Effector memory CD8-positive, alpha-beta T cell (primary cell): ENCODE results near the gene PRPS1.
A peak's percentile ranks its signal among the peaks of the same experiment; 100 is the strongest.

Source experiments
- ATAC-seq: fragments of 150-1000 bp; cut with Tn5 transposase; replicated peaks from 2 replicates; pipeline ENCODE4 v1.10.0; 2021; ENCODE audit warnings: mild to moderate bottlenecking, moderate library complexity
- DNase-seq, 3 experiments: peaks; one replicate each; pipeline ENCODE4 v3.0.0; 2021
- H3K27ac Mint-ChIP-seq, 2 donors: one replicate each; pipeline ENCODE4 v1.8.0; 2022; ENCODE audit warnings: mild to moderate bottlenecking in 2 of 2, mixed read lengths in 2 of 2, moderate library complexity in 2 of 2
- H3K27me3 Mint-ChIP-seq, 2 donors: one replicate each; pipeline ENCODE4 v1.8.0; 2022; ENCODE audit warnings: mixed read lengths in 2 of 2
- H3K36me3 Mint-ChIP-seq: one replicate; pipeline ENCODE4 v1.8.0; 2022; ENCODE audit warnings: mild to moderate bottlenecking, moderate library complexity, mixed read lengths; ENCODE audit not compliant: insufficient read depth
- H3K4me1 Mint-ChIP-seq, 2 donors: one replicate each; pipeline ENCODE4 v1.8.0; 2022; ENCODE audit warnings: low read depth in 2 of 2, mixed read lengths in 2 of 2
- H3K4me3 Mint-ChIP-seq, 2 donors: one replicate each; pipeline ENCODE4 v1.8.0; 2022; ENCODE audit warnings: mild to moderate bottlenecking in 2 of 2, mixed read lengths in 2 of 2, moderate library complexity in 2 of 2
- H3K9me3 Mint-ChIP-seq, 2 donors: one replicate each; pipeline ENCODE4 v1.8.0; 2022; ENCODE audit warnings: mixed read lengths in 2 of 2

The PRPS1 gene

GRCh38 chrX:107610667-107611066 is 17.6 kb upstream of the PRPS1 start:
- Mint-ChIP-seq H3K27ac (no peak overlapping the region), H3K36me3 (no peaks in the 10 kb centered on the region), H3K27me3 (no peaks in the 10 kb centered on the region), H3K4me3 (no peak overlapping the region), H3K4me1 (no peaks in the 10 kb centered on the region), H3K9me3 (no peaks in the 10 kb centered on the region)
- ATAC-seq (no peak), DNase-seq (no peak)

GRCh38 chrX:107619885-107620322 is 8.4 kb upstream of the PRPS1 start:
- no peak for ATAC-seq
- H3K27me3 Mint-ChIP-seq, result no peaks in the 10 kb centered on the region
- H3K9me3 Mint-ChIP-seq, result no peaks in the 10 kb centered on the region
- H3K4me3 Mint-ChIP-seq, result no peak overlapping the region
- no peaks in the 10 kb centered on the region for H3K4me1 Mint-ChIP-seq
- no peaks in the 10 kb centered on the region for H3K36me3 Mint-ChIP-seq
- H3K27ac Mint-ChIP-seq, result no peak overlapping the region
- DNase-seq, result no peak

DNA sequence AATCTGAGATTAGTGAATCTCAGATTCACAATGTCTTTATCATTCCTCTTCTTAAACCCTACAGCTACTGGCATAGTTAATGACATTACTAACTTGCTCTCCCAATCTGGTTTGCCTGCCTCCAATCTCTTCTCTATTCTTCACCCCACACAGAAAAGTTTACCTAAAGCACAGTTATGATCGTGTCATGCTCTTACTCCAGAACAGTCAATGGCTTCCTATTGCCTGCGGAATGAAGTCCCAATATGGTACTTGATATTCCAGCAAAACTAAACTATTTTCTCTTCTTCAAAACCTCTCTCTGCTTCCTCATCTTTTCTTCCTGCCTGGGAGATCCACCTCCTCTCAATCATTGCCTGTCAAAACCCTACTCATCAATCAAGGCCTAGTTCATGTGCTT is 3.4 kb upstream of the PRPS1 start:
- Mint-ChIP-seq H3K27ac (no peak overlapping the region), H3K27me3 (no peaks in the 10 kb centered on the region), H3K4me3 (no peak overlapping the region), H3K36me3 (peaks cover 9% of the 10 kb centered on the region), H3K4me1 (peaks cover 0 to 6% of the 10 kb centered on the region in 2 donors), H3K9me3 (no peaks in the 10 kb centered on the region)
- ATAC-seq (no peak), DNase-seq (no peak)

- peaks cover 0 to 14% of the 10 kb centered on the region in 2 donors for H3K4me1 Mint-ChIP-seq
- no peak for DNase-seq
- ATAC-seq, result no peak
- no peak overlapping the region for H3K27ac Mint-ChIP-seq
- no peaks in the 10 kb centered on the region for H3K27me3 Mint-ChIP-seq
- peaks cover 9% of the 10 kb centered on the region for H3K36me3 Mint-ChIP-seq
- no peak overlapping the region for H3K4me3 Mint-ChIP-seq
- H3K9me3 Mint-ChIP-seq, result no peaks in the 10 kb centered on the region
Observed at GRCh38 chrX:107625739-107626138, 2.6 kb upstream of the PRPS1 start.

DNA sequence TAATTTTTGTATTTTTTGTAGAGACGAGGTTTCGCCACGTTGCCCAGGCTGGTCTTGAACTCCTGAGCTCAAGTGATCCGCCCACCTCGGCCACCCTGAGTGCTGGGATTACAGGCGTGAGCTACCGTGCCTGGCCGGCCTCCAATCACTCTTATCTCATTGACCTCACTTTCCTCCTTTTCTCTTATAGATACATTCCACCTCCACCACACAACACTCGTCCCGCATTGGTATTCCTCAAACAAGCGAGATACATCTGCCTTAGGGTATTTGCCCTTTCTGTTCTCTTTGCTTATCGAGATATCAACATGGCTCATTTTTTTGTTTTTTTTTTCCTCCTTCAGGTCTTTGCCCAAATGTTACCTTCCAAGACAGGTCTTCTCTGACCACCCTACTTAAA is 1.8 kb upstream of the PRPS1 start:
- Mint-ChIP-seq H3K9me3 (no peaks in the 10 kb centered on the region), H3K36me3 (peaks cover 9% of the 10 kb centered on the region), H3K27me3 (no peaks in the 10 kb centered on the region), H3K27ac (no peak overlapping the region), H3K4me1 (peaks cover 0 to 15% of the 10 kb centered on the region in 2 donors), H3K4me3 (no peak overlapping the region)
- no peak for DNase-seq
- no peak for ATAC-seq

- DNase-seq (no peak), ATAC-seq (no peak)
- no peak overlapping the region for H3K27ac Mint-ChIP-seq
- peaks cover 9% of the 10 kb centered on the region for H3K36me3 Mint-ChIP-seq
- H3K9me3 Mint-ChIP-seq, result no peaks in the 10 kb centered on the region
- peaks cover 0 to 15% of the 10 kb centered on the region in 2 donors for H3K4me1 Mint-ChIP-seq
- no peak overlapping the region for H3K4me3 Mint-ChIP-seq
- H3K27me3 Mint-ChIP-seq, result no peaks in the 10 kb centered on the region
Observed at GRCh38 chrX:107626916-107627315, 1.4 kb upstream of the PRPS1 start.

DNA sequence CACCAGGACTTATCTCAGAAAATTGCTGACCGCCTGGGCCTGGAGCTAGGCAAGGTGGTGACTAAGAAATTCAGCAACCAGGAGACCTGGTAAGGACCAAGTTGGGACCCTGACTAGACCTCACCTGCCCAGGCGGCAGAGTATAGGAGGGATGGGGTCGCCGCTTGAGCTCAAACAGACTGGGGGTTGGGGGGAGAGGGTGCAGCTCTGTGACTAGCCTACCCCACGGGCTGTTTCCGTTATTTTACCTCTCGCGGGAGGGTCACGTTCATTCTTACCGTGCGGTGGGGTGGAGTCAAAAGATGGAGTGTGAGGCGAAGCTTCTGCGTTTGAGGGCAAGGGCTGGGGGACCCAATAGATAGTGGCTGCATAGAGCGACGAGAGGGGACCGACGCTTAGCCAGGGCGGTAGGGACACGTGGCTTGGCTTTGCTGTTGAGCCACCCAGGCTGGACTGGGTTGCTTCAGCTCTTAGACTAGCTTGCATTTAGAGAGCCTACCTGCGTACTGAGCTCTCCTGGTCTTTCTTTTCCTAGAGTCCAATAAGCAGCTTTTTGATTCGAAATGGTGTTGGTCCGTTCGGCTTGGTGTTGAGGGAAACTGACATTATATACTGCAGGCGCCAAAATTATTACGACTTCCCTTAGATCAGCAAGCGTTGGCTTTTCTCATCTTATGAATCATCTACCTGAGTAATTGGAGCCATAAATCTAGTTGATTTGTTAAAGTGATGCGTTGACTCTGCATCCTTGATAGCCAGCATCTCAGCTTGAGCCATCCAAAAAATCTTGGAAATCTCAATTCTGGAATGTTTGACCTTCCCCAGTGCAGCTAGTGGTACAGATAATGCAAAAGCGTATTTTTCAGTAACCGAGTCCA is 591 bp downstream of the PRPS1 start:
- H3K27me3 Mint-ChIP-seq, result no peaks in the 10 kb centered on the region

DNA sequence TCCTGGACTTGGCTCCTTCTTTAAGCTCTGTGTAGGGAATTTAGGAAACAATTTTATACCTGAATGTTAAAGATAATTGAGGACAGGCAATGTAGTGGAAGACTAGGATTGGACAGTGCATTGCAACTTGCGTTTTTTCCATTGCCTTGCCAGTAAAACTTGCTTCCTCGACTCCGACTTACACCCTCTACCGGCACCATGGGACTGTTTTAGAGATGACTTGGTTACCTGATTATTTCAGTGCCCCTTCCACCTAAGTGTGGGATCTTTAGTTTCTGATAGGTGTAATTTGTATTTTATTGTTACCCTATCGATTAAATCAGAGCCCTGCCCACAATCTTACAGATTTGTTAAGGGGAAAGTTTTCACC is 1.2 kb downstream of the PRPS1 start:
- Mint-ChIP-seq H3K4me3 (peak overlapping the region; percentile 86 to 89), H3K4me1 (peaks cover 4 to 23% of the 10 kb centered on the region in 2 donors), H3K27me3 (no peaks in the 10 kb centered on the region), H3K36me3 (peaks cover 9% of the 10 kb centered on the region), H3K9me3 (no peaks in the 10 kb centered on the region), H3K27ac (peak overlapping the region; percentile 83 to 91)
- no peak for ATAC-seq
- DNase-seq, result peak in 1 of 3 experiments; percentile 1

More for the DNA sequence above, 591 bp downstream of the PRPS1 start:
- Mint-ChIP-seq H3K27ac (peak overlapping the region; percentile 83 to 91), H3K36me3 (peaks cover 9% of the 10 kb centered on the region), H3K4me1 (peaks cover 4 to 23% of the 10 kb centered on the region in 2 donors), H3K4me3 (peak overlapping the region; percentile 86 to 89), H3K9me3 (no peaks in the 10 kb centered on the region)
- DNase-seq (peak; percentile 35 to 48 (median 37)), ATAC-seq (peak; percentile 59)

DNA sequence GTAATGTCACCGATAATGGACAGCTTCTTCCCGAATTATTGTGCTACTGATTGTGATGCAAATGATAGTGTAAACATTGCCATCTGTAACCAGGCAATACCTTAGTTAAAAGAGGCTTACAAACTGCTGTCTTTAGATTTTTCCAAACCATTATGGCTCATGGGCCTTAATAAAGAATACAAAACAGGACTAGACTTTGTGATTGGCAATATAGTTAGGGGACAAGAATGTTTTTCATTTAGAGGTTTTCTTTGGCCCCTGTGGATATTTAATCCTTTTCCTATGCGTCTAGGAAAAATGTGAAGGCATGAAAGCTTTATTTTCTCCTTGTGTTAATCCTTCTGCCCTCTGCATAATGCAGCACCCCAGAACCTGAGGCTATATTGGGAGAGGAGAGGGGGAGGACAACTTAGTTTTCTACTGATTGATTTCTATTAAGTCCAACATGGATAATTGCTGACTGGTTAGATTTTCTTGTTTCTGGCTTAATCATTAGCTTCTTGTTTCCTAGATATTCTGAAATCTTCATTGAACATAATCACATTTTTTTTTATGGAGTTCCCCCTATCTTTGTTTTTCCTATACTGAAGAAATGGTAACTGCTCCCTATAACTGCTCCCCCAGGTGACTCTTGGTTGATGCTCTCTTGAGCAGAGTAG is 1.9 kb downstream of the PRPS1 start:
- Mint-ChIP-seq H3K4me1 (peaks cover 4 to 23% of the 10 kb centered on the region in 2 donors), H3K4me3 (peak overlapping the region; percentile 17 to 86), H3K27me3 (no peaks in the 10 kb centered on the region), H3K9me3 (no peaks in the 10 kb centered on the region), H3K36me3 (peaks cover 13% of the 10 kb centered on the region), H3K27ac (no peak overlapping the region)
- ATAC-seq (no peak), DNase-seq (no peak)

DNA sequence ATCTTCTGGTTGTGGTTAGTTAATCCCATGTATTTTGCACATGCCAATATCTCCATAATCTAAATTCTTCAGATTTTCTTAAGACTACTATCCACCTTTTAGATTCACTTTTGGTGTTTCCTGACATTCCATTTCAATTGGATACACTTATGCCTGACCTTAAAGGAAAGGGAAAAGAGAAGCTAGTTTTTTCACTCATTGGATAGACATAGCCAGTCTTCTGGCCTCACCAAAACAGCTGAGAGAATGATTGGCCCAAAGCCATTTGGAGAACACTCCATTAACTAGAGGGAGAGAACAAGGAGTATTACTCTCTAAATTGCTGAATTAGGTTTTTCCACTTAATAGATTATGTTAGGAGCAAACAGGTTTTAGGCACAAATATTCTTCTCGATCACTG is 4.0 kb downstream of the PRPS1 start:
- ATAC-seq (no peak), DNase-seq (no peak)
- Mint-ChIP-seq H3K27ac (peak overlapping the region in 1 of 2 donors; percentile 28), H3K4me3 (no peak overlapping the region), H3K36me3 (peaks cover 15% of the 10 kb centered on the region), H3K9me3 (no peaks in the 10 kb centered on the region), H3K4me1 (peaks cover 5 to 23% of the 10 kb centered on the region in 2 donors), H3K27me3 (no peaks in the 10 kb centered on the region)

- ATAC-seq (no peak), DNase-seq (no peak)
- Mint-ChIP-seq H3K9me3 (no peaks in the 10 kb centered on the region), H3K4me1 (no peaks in the 10 kb centered on the region), H3K4me3 (no peak overlapping the region), H3K27me3 (no peaks in the 10 kb centered on the region), H3K27ac (no peak overlapping the region), H3K36me3 (peaks cover 52% of the 10 kb centered on the region)
Observed at GRCh38 chrX:107646735-107647134, 18.4 kb downstream of the PRPS1 start.

DNA sequence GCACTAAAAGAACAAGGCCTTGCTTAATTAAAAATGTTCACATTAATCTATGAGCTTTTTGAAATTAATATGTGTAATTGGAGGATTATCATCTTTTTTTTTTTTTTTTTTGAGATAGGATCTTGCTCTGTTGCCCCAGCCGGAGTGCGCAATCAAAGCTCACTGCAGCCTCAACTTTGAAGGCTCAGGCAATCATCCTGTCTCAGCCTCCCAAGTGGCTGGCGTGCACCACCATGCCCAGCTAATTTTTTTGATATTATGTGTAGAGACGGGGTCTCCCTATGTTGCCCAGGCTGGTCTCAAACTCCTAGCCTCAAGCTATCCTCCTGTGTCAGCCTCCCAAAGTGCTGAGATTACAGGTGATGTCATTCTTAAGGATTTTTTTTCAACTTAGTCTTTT is 20.0 kb downstream of the PRPS1 start:
- DNase-seq (no peak), ATAC-seq (no peak)
- Mint-ChIP-seq H3K4me3 (no peak overlapping the region), H3K36me3 (peaks cover 52% of the 10 kb centered on the region), H3K9me3 (no peaks in the 10 kb centered on the region), H3K27me3 (no peaks in the 10 kb centered on the region), H3K4me1 (no peaks in the 10 kb centered on the region), H3K27ac (no peak overlapping the region)

DNA sequence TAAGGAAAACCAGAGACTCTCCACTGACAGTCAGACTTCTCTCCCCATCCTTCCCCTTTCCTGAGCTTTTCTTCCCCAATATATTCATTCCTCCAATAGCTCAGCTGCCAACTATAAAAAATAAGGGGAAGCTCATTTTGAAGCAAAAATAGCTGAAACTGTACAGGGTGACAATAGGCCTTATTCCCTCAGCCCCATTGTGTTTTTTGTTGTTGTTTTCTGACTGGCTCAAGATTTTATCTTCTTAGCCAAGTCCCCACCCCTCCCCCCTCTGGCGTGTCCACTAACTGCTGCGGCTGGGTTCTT is 26.2 kb downstream of the PRPS1 start:
- DNase-seq (no peak), ATAC-seq (no peak)
- H3K9me3 Mint-ChIP-seq, result no peaks in the 10 kb centered on the region
- no peak overlapping the region for H3K27ac Mint-ChIP-seq
- H3K36me3 Mint-ChIP-seq, result peaks cover 17% of the 10 kb centered on the region
- no peaks in the 10 kb centered on the region for H3K27me3 Mint-ChIP-seq
- no peak overlapping the region for H3K4me3 Mint-ChIP-seq
- H3K4me1 Mint-ChIP-seq, result peaks cover 4 to 6% of the 10 kb centered on the region in 2 donors
